Uterus (tissue), 4 donors: ENCODE measurements around the gene ULBP3. TPM values are rescaled to one million over a fixed set of nuclear protein-coding genes. Genes with fewer than 3 reads are reported as not detected.
"Not testable (repeated sequence)": the region's sequence is repeated elsewhere in the genome, so short reads cannot be mapped to it uniquely, and the experiment has no call there.

Experiments
- DNase-seq, 2 donors: peaks; one replicate each; pipeline ENCODE4 v3.0.0-alpha.2; 2019 to 2020
- H3K27ac ChIP-seq, 2 donors: fragments of 200-600 bp; sonication (generic); 1 replicate in 1 of 2; 2 replicates in 1 of 2; pipeline ENCODE4 v1.5.1; 2016 to 2018
- H3K27me3 ChIP-seq, 2 donors: fragments of 200-600 bp; sonication (generic); one replicate each; pipeline ENCODE4 v1.5.1; 2018 to 2019; ENCODE audit warnings: control low read depth in 1 of 2
- H3K36me3 ChIP-seq, 2 donors: fragments of 200-600 bp; sonication (generic); one replicate each; pipeline ENCODE4 v1.5.1; 2019; ENCODE audit warnings: control low read depth in 1 of 2
- H3K4me1 ChIP-seq, 2 donors: fragments of 200-600 bp; sonication (generic); one replicate each; pipeline ENCODE4 v1.5.1; 2018 to 2019; ENCODE audit warnings: control low read depth in 1 of 2
- H3K4me3 ChIP-seq, 2 donors: fragments of 200-600 bp; sonication (generic); 1 replicate in 1 of 2; 2 replicates in 1 of 2; pipeline ENCODE4 v1.5.1; 2018 to 2019; ENCODE audit warnings: mild to moderate bottlenecking in 1 of 2
- H3K9me3 ChIP-seq, 2 donors: fragments of 200-600 bp; sonication (generic); one replicate each; pipeline ENCODE4 v1.5.1; 2019; ENCODE audit warnings: control low read depth in 1 of 2
- CTCF ChIP-seq, 4 experiments: fragments of 200-600 bp in 2 of 4; fragments of 450-650 bp in 2 of 4; sonication (generic) in 2 of 4; IDR thresholded peaks; one replicate each; pipeline ENCODE4 v1.5.1; 2016 to 2019; ENCODE audit warnings: antibody characterized with exemption in 4 of 4, mild to moderate bottlenecking in 2 of 4, moderate library complexity in 1 of 4
- POLR2A ChIP-seq, 2 donors: fragments of 450-650 bp; IDR thresholded peaks; one replicate each; pipeline ENCODE4 v1.6.1; 2016; ENCODE audit warnings: antibody characterized with exemption in 2 of 2, mild to moderate bottlenecking in 1 of 2, moderate library complexity in 1 of 2
- intact Hi-C: fragments of 100-400 bp; cut with DNase I; formaldehyde crosslinking; loops from one replicate; pipeline ENCODE4 v1.15.1; 2023; ENCODE audit warnings: low total_unique reads
- total RNA-seq, 4 donors: library from RNA; depleted of rRNA in 3 of 4; stranded (reverse); fragments of >200 nt in 3 of 4; gene quantifications; one replicate each; pipeline versions ENCODE4 v1.1.0 to v1.2.4, GENCODE V29; 2014 to 2023
- donor health status: DM: yes; HTN: yes; CAD: no.

ULBP3 gene
- total RNA-seq, 4 donors from 2014 or later: 0.61 to 2.9 TPM; not detected in 2

- TF ChIP-seq POLR2A (IDR thresholded peaks at IDR 0.05): no peak
- TF ChIP-seq CTCF (IDR thresholded peaks at IDR 0.05): no peak
- Histone ChIP-seq H3K27me3 (peaks cover 0 to 21% of the 10 kb centered on the region in 2 donors), H3K36me3 (no peaks in the 10 kb centered on the region), H3K9me3 (no peaks in the 10 kb centered on the region), H3K4me3 (no peak overlapping the region), H3K4me1 (no peaks in the 10 kb centered on the region), H3K27ac (no peak overlapping the region)
- DNase-seq: no peak
- intact Hi-C loops: loop anchor here (10.0 kb wide), 1 partner anchor 84 kb away; no protein-coding TSS in a partner anchor
These were observed 49.9 kb downstream of the ULBP3 start for GRCh38 chr6:150018846-150019580.

GRCh38 chr6:150017186-150017521 lies 51.8 kb downstream of the ULBP3 start:
- H3K36me3 ChIP-seq, H3K27ac ChIP-seq, H3K4me3 ChIP-seq, H3K9me3 ChIP-seq, DNase-seq, H3K4me1 ChIP-seq: not testable (repeated sequence)
- intact Hi-C loops: loop anchor here (10.0 kb wide), 1 partner anchor 82 kb away; no protein-coding TSS in a partner anchor
- peaks cover 0 to 34% of the 10 kb centered on the region in 2 donors for H3K27me3 ChIP-seq

GRCh38 chr6:150016324-150017185 lies 52.4 kb downstream of the ULBP3 start:
- peak; percentile 65 to 80 (median 75) for TF ChIP-seq CTCF (IDR thresholded peaks at IDR 0.05)
- no peak for TF ChIP-seq POLR2A (IDR thresholded peaks at IDR 0.05)
- DNase-seq: peak in 1 of 2 donors; percentile 51

GRCh38 chr6:150015281-150016001 lies 53.5 kb downstream of the ULBP3 start:
- H3K27me3 ChIP-seq: peaks cover 0 to 34% of the 10 kb centered on the region in 2 donors
- not testable (repeated sequence) for H3K4me3 ChIP-seq, H3K27ac ChIP-seq, H3K36me3 ChIP-seq, H3K9me3 ChIP-seq, H3K4me1 ChIP-seq, DNase-seq
- intact Hi-C loops: loop anchor here (10.0 kb wide), 1 partner anchor 81 kb away; no protein-coding TSS in a partner anchor

More at GRCh38 chr6:150016324-150017185, 52.4 kb downstream of the ULBP3 start:
- Histone ChIP-seq H3K36me3 (no peaks in the 10 kb centered on the region), H3K27me3 (peaks cover 0 to 34% of the 10 kb centered on the region in 2 donors), H3K4me1 (no peaks in the 10 kb centered on the region), H3K27ac (no peak overlapping the region), H3K9me3 (no peaks in the 10 kb centered on the region), H3K4me3 (no peak overlapping the region)
- intact Hi-C loops: loop anchor here (10.0 kb wide), 1 partner anchor 82 kb away; no protein-coding TSS in a partner anchor

- H3K4me3 ChIP-seq, H3K9me3 ChIP-seq, DNase-seq, H3K36me3 ChIP-seq, H3K27ac ChIP-seq, H3K4me1 ChIP-seq: not testable (repeated sequence)
- intact Hi-C loops: loop anchor here (10.0 kb wide), 1 partner anchor 80 kb away; no protein-coding TSS in a partner anchor
- H3K27me3 ChIP-seq: peaks cover 0 to 34% of the 10 kb centered on the region in 2 donors
These were observed 54.2 kb downstream of the ULBP3 start for GRCh38 chr6:150014623-150015280.

- H3K36me3 ChIP-seq, H3K4me1 ChIP-seq, H3K9me3 ChIP-seq, H3K27ac ChIP-seq, H3K4me3 ChIP-seq, DNase-seq: not testable (repeated sequence)
- intact Hi-C loops: loop anchor here (10.0 kb wide), 1 partner anchor 79 kb away; no protein-coding TSS in a partner anchor
- H3K27me3 ChIP-seq: peaks cover 0 to 34% of the 10 kb centered on the region in 2 donors
These were observed 54.9 kb downstream of the ULBP3 start for GRCh38 chr6:150013785-150014622.

GRCh38 chr6:150012846-150013784 lies 55.8 kb downstream of the ULBP3 start:
- not testable (repeated sequence) for H3K9me3 ChIP-seq, H3K4me3 ChIP-seq, H3K4me1 ChIP-seq, H3K36me3 ChIP-seq, H3K27ac ChIP-seq, DNase-seq
- peaks cover 0 to 34% of the 10 kb centered on the region in 2 donors for H3K27me3 ChIP-seq
- intact Hi-C loops: loop anchor here (10.0 kb wide), 1 partner anchor 78 kb away; no protein-coding TSS in a partner anchor
